GM13976 (cell line): ENCODE results near the gene CD300C.

Source experiments
- DNase-seq: peaks from one replicate; pipeline ENCODE4 v3.0.0; 2012; ENCODE audit warnings: low spot score
- CTCF ChIP-seq: IDR thresholded peaks from 2 replicates; pipeline ENCODE4 v1.5.1; 2012; ENCODE audit warnings: borderline replicate concordance, mild to moderate bottlenecking; ENCODE audit not compliant: insufficient read depth; ENCODE audit errors: extremely low read depth, missing control alignments, control extremely low read depth
- in situ Hi-C: fragments of 300-500 bp; cut with MboI; formaldehyde crosslinking; loops from one replicate; pipeline ENCODE4 v1.12.0; 2022; ENCODE audit warnings: low sequenced_read_pairs, mixed read lengths, inconsistent platforms; ENCODE audit not compliant: unreplicated experiment

CD300C gene

GRCh38 chr17:74543406-74543805 is 2.5 kb downstream of the CD300C start:
- DNase-seq = no peak
- in situ Hi-C loops = no loop called here
- TF ChIP-seq CTCF = no peak

GRCh38 chr17:74542727-74543383 is 3.1 kb downstream of the CD300C start:
- no peak for TF ChIP-seq CTCF
- no peak for DNase-seq
- in situ Hi-C loops = no loop called here

- in situ Hi-C loops = no loop called here
- DNase-seq = no peak
- no peak for TF ChIP-seq CTCF
These were observed 3.7 kb downstream of the CD300C start for GRCh38 chr17:74542166-74542565.

GRCh38 chr17:74541176-74542111 is 4.5 kb downstream of the CD300C start:
- in situ Hi-C loops = no loop called here
- TF ChIP-seq CTCF = no peak

GRCh38 chr17:74539281-74539820 is 6.6 kb downstream of the CD300C start:
- no peak for DNase-seq
- no peak for TF ChIP-seq CTCF
- in situ Hi-C loops = no loop called here

More at GRCh38 chr17:74541176-74542111, 4.5 kb downstream of the CD300C start:
- no peak for DNase-seq

- in situ Hi-C loops = no loop called here
- DNase-seq = no peak
These were observed 9.0 kb downstream of the CD300C start for GRCh38 chr17:74536890-74537289.

More at GRCh38 chr17:74536890-74537289, 9.0 kb downstream of the CD300C start:
- TF ChIP-seq CTCF = no peak
